ENCODE data around the gene ACAP1.

The ACAP1 gene, protein sequence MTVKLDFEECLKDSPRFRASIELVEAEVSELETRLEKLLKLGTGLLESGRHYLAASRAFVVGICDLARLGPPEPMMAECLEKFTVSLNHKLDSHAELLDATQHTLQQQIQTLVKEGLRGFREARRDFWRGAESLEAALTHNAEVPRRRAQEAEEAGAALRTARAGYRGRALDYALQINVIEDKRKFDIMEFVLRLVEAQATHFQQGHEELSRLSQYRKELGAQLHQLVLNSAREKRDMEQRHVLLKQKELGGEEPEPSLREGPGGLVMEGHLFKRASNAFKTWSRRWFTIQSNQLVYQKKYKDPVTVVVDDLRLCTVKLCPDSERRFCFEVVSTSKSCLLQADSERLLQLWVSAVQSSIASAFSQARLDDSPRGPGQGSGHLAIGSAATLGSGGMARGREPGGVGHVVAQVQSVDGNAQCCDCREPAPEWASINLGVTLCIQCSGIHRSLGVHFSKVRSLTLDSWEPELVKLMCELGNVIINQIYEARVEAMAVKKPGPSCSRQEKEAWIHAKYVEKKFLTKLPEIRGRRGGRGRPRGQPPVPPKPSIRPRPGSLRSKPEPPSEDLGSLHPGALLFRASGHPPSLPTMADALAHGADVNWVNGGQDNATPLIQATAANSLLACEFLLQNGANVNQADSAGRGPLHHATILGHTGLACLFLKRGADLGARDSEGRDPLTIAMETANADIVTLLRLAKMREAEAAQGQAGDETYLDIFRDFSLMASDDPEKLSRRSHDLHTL

DNA sequence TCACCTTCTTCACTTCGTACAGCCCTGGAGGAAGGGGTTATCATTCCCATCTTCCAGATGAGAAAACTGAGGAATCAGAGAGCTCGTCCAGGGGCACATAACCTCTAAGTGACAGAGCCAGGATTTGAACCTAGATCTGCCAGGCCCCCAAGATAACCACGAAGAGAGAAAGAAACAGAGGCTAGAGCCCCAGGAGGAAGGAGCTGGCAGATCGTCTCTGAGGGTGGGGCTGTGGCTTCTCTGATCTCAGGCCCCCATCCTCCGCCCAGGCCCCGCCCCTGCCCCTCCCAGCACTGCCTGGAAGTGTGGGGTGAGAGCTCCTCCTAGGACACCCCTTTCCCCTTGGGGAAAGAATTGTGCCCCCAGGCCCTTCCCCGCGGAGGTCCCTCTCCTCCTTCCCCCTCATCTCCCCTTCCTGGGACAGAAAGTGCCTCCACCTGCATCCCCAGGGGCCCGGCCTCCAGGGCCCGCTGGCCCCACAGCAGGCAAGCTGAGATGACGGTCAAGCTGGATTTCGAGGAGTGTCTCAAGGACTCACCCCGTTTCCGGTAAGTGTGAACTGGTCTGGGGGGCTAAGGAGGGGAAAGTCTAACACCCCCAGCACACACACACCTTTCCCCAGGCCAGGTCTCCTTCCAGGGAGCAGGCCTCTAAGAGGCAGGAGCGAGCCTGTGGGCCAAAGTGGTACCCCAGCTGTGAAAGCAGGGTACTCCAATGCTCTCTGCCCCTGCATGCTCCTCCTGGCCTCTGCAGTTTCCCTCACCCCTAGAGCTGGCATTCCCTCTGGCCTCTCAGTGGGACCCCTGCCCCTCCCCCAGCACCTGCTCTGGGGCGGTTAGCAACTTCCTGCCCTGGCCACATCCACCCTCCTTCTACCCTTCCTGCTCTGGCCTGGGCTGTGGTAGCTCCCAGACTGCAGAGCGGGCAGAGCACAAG, at the start of gene ACAP1:
Gene ACAP1, plus strand, starts transcription at position 290 of the 936 bp plus-strand sequence. Its CDS starts 206 bp downstream, at position 496.
- peak; percentile 80 for DNase-seq

DNA sequence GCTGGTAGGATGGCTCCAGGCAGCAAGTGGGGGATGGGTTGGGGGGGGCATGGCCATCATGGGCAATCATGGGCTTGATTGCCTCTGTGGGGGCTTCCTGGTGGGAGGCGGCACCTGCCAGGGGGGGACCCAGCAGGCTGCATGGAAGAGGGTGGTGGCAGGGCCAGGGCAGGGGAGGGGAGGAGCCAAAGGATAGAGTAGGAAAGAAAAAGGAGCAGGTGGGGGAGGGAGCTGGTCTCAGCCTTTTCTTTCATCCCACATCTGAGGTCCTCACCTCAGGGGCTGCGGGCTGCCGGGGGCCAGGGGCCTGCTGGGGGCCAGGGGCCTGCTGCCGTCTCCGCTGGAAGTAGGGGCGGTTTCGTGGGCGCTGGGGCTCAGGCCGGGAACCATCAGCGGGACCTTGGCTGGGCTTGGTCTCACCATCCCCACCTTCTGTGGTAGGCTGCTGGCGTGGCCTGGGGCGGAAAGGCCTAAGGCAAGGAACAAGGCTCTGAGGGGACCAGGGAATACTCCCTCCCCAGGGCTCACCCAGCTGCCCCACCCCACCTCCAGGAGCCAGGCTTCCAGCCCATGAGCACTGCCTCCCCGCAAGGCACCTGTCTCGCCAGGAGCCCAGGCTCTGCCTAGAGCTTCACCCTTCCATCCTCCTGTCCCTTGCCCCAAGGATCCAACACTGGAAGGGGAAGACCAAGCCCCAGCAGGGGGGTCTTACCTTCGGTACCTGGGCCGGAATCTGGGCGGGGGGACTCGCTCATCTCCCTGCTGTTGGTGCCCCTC, 46.9 kb upstream of the ACAP1 start:
- no peak for DNase-seq

DNA sequence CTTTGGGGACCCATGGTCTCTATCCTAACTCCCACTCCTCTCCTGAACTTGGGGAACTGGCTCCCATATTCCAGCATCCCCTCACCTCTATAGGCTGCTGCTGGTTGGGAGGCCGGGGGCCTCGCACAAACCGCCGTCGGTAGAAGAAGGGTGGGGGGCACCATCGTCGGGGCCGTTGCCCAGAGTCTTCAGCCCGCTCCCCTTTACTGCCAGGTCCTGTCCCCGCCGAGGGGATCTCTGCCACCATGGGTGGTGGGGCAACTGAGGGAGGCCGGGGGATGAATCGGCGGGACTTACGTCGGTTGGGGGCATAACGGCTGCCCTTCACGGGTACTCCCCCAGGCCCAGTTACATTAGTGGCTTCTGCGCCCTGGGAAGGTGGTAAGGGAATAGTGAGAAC, 46.2 kb upstream of the ACAP1 start:
- no peak for DNase-seq

DNA sequence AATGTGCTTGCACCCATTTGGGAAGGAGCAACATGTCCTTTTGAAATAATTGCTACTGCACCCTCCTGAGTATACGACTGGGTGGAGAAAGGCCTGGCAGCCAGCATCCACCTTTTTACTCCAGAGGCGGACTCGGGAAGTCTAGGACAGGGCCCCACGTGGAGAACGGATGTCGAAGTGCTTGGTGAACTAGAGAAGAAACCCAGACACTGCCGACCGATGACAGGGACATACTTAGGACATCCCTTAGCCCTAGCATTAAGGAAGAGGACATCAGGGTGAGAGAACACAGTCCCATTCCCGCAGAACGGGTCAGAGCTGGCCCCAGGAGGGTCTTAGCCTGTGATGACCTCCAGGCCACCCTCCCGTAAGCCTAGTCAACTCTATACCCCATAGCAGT, 45.6 kb upstream of the ACAP1 start:
- no peak for DNase-seq

DNA sequence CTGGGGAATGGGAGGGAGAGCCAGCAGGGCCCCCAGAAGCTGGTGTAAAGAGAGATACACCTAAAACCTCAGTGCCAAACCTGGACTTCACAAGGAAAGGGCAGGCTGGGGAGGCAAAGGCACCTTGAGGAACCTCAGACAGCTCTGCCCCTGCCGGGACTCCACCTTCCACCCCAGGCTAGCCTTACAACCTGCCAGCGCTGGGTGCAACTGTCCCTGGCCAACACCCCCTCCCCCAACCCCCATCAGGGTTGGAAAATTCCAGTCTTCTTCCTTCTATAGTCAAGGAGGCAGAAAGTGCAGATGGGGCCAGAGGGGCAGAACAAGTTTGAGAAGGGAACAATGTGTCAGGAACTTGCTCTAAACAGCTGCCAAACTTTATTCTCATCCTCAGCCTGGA, 44.1 kb upstream of the ACAP1 start:
- no peak for DNase-seq

DNA sequence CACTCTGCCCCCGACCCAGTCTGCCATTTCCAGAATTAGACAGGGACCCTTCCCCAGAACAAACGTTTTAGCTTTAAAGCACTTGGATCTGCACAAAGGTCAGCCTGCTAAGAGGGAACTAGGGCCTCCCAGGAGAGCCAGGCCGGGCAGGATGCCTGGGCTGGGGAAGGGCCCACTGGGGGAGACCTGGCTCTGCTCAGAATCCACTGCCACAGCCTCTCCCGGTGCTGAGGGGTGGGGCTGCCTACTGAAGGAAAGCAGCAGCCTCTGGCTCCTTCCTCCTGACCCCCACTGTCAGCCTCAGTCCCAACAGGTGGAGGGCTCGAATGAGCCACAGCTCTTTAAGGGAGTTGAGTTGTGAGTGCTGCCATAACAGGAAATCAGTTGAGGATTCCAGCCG, 43.6 kb upstream of the ACAP1 start:
- no peak for DNase-seq

DNA sequence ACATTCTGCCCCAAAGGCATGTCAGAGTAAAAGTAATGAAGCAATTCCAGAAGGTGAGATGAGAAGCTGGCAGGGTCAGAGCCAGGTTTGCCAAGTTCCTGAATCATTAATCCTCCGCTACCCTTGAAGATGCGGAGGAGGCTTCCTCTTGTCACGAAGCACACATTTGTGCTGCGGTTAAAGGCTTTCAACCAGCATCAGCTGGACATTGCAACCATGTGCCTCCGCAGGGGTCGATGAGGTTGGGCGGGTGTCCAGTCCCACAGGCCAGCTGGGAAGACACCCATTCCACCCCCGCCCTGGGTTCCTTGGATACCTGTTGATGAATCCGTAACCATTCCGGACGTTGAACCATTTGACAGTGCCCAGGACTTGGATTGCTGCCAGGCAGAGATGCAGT, 43.2 kb upstream of the ACAP1 start:
- DNase-seq = no peak

DNA sequence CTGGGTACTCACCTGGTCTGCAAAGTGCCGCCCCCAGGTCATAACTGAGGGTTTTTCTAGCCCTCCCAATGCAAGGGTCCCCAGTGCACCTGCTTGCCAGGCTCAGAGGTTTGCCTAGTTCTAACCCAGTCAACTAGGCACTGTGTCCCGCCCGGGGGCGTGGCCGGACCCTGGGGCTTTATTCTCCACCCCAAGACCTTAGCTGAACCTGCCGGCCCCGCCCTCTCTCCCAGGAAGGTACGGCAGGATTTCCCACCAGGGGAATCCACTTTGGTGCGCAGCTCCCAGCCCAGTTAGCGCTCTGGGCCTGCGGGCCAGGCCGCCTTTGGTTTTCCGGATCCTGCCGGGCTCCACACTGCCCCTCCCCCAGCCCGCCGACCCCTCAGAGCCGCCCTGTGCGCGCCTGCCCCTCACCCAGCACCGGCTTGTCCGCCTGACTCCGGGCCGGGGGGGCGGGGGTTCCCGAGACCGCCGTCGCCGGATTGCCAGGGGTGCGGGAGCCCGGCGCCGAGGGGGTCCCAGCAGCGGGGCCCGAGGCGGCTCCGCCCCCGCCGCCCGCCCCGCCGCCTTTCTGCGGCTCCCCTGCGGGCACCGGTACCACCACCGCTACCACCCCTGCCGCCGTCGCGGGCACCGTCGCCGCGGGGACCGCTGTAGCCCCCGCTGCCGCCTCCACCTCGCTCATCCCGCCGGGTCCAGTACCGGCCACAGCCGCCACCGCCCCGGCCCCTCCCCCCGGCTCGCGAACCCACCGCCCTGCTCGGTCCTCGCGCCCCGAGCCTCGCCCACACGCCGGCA, 42.3 kb upstream of the ACAP1 start:
- no peak for DNase-seq

DNA sequence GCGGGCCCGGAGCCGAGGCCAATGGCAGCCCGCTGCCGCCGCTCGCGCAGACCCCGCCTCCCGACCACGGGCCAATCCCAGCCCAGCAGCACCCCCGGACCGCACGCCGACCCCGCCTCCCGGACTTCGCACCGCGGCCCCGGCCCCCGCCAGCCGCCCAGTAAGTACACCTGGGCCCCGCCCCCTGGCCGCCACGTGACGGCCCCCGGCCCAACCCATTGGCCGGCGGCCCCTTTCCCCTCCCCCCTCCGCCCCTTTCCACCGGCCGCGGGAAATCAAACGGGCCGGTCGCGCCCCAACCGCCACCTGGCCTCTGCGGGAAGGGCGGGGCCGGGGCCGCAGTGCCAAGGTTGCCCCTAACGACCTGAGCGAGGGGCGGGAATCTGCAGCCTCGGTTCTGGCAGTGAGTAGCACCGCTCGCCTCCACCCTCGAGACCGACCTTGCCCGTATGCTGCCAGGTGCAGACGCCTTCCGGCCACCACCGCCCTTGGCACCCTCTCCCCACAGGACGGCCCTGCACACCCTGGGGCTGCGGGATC, 41.6 kb upstream of the ACAP1 start, which contains the start of gene YBX2:
Gene YBX2, minus strand, starts transcription at position 26 of the 540 bp plus-strand sequence. CDS start 139 bp downstream, outside the sequence.
- DNase-seq = peak; percentile 75

DNA sequence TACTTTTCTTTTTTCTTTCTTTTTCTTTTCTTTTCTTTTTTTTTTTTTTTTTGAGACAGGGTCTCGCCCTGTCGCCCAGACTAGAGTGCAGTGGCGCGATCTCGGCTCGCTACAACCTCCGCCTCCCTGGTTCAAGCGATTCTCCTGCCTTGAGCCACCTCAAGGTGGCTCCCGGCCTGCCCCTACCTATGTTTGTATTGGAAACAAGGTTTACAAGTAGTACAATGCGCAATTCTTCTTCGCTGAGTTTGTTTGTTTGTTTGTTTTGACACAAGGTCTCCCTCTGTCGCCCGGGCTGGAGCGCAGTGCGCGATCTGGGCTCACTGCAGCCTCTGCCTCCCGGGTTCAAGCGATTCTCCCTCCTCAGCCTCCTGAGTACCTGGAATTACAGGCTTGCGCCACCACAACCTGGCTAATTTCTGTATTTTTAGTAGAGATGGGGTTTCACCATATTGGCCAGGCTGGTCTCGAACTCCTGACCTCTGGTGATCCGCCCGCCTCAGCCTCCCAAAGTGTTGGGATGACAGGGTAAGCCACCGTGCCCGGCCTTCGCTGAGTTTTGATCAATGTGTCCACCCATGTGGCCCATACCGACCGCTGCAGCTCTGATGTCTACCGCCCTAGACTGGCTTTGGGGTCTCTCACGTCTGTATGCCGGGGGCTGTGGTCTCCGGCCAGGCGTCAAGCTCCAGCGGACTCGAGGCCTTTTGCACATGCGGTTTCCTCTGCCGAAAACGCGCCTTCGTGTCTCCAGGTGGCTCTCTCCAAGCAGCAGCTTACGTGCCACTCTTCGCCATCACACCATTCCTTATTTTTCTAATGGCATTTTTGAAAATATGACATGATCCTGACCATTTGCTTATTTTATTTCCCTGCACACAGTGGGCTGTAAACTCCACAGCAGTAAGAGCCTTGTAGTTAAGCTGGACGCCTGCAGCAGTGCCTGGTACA, 40.8 kb upstream of the ACAP1 start:
- no peak for DNase-seq

DNA sequence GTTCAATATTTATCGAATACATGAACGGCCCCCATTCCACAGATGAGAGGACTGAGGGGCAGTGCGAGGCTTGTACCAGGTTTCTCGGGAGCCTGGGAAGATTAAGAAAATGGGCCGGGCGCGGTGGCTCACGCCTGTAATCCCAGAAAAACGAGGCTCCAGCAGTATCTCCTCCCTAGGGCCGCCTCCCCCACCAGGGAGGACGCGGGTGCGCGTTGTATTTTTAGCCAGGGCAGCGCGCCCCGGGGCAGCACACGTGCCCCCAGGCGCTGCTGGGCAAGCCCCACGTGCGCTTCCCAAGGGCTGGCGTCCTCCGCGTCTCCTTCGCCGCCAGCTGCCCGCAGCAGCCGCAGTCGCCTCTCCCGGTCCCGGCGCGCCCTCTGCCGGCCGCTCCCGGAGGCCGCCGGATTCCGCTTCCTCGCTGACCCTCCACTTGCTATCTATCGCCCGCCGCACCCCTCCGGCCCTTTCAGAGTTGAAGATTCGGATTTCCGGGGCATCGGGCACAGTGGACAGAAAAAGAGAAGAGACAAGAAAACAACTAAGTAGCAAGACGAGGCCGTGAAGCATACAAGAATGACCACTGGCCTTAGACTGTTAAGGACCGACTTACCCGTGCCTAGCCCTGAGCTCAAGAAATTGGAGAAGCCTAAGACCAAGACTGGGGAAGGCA, 40.0 kb upstream of the ACAP1 start:
- DNase-seq = peak; percentile 56

DNA sequence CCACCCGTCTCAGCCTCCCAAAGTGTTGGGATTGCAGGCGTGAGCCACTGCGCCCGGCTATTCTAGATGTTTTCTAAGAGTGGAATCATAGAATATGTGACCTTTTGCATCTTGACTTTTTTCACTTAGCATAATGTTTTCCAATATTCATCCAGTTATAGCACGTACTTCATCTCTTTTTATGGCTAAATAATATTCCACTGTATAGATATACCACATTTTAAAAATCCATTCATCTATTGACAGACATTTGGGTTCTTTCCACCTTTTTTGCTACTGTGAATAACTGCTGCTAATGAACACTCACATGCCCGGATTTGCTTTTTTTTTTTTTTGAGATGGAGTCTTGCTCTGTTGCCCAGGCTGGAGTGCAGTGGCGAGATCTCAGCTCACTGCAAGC, 32.1 kb upstream of the ACAP1 start:
- DNase-seq = no peak

DNA sequence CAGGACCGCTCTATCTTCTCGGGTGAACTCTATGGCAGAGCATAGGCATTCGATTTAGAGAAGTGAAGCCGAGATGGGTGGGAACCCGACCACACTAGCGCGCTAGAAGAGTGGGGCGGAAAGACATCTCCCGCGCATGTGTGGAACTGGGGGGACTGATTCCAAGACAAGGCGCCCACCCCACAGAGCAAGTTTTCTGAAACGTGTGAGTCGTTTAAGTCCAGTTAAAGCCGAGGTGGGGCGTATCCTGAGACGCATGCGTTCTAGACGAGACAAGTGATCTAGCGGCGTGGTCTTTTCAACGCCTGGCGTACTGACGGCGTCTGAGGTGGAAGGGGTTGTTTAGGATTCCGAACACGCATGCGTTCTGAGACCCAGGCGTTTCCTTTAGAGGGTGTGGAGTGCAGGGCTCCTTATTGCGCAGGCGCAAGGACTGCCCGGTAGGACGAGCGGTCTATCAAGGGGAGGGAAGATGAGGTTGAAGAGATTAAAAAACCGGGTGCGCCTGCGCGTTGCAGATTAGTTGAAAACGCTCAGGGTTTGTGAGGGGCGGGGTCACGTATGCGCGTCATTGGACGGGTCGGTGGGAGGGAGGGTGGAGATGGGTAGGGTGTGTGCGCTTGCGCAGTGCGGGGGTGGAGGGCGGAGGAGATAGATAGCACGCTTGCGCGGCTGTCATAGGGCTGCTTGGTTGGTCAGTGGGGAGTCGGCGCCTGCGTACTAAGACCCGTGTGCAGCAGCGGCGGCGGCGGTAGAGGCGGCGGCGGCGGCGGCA, 29.2 kb upstream of the ACAP1 start, which contains the start of gene EIF5A:
Gene EIF5A, plus strand, starts transcription at position 718 of the 775 bp plus-strand sequence. CDS start 2,008 bp downstream, outside the sequence.
- peak; percentile 100 for DNase-seq

DNA sequence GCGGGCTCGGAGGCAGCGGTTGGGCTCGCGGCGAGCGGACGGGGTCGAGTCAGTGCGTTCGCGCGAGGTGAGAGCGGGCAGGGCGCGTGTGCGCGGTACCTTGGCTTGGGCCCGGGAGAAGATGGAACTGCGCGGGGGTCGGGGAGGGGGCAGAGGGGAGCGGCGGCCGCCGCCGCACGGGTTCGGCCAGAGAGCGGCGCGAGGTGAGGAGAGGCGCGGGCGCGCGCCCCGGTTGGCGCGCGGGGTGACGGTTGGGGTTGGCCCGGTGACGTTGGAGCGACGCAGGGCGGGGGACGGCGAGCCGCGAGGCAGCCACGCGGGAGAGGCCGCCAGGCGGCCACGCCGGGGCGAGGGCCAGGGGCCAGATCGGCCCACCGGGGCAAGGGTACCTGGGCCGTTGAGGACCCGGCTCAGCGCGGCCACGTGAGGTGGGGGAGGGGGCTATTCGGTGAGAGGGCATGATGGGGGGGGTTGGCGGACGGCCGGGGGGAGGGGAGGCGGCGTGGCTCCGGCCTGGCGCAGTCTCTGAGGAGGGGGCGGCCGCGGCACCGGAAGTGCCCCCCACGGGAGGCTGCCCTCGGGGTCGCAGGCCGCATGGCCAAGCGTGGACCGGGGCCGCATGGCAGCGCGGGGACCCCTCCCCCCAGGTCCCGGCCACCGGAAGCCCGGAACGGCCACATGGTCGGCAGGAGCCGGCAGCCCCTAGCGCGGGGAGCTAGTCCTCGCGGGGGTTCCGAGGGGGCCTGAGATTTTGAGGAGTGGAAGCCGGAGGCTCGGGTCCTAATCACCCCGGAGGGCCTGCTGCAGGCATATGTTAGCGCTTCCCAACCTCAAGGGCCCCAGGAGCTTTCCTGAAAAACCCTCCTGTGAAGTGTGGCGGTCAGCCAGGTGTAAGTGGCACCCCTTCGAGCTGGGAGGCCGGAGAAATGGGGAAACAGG, 28.4 kb upstream of the ACAP1 start:
- peak; percentile 45 for DNase-seq

DNA sequence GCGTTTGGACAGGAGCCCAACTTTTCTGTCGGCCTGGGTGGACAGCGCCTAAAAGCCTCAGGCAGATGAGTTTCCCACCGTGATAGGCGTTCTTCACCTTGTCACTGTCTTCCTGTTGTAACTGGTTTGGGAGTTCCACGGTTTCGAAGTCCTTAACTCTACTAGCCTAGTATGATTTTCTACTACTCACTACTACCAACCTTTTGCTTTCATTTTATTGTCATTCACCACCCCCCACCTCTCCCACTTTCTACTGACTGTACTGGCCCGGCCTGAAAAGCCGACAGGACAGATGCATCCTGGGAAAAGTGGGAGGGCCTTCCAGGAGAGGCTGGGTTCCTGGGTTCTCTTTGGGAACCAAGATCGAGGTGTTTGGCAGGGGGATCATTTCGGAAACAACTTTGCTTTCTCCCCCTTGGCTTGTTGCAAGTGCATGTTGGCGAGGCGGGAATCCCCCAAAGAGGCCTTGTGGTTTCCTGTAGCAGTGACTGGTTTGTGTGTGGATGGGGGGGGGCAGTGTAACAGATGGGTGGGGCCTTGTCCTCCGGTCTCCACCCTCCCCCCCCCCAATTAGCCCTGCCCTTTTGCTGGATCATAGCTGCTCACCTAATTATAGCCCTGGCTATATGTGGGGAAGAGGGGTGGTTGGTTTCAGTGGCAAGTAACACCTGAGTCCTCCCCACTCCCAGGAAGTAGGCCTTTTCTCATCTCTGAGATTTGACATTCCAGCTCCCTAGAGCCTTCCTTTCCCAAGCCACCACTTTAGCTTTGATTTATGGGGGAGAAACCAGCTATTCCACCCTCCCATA, 27.5 kb upstream of the ACAP1 start:
- DNase-seq = peak; percentile 90

DNA sequence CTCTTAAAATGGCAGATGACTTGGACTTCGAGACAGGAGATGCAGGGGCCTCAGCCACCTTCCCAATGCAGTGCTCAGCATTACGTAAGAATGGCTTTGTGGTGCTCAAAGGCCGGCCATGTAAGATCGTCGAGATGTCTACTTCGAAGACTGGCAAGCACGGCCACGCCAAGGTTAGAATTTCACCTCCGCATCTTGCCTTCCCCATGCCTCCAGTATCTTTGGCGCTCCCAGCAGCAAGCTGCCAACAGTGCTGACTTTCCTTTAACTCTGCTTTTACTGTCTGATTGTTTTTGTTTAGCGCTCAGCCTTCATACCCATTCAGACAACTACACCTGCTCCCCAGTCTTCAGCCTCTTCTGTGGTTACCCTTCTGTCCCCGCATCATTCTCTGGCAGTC, 26.7 kb upstream of the ACAP1 start:
- no peak for DNase-seq
